ENCODE data around the gene LUC7L3. TPM values are rescaled to one million over a fixed set of nuclear protein-coding genes. Genes with fewer than 3 reads are reported as not detected.

LUC7L3 gene
- total and polyA plus RNA-seq, 2 experiments from 2014 or later = 69.3 to 501 TPM

- H3K79me2 ChIP-seq (replicated peaks; ENCODE audit: insufficient read depth) = peaks cover 77% of the 10 kb centered on the region
- TF ChIP-seq ZNF114 (CRISPR knock-in tag; IDR thresholded peaks at IDR 0.05) (no peak), ZNF331 (CRISPR knock-in tag; IDR thresholded peaks at IDR 0.05; ENCODE audit: low read depth) (no peak), EZH2phosphoT487 (IDR thresholded peaks at IDR 0.05; ENCODE audit: unreplicated experiment) (no peak), POLR2AphosphoS5 (IDR thresholded peaks at IDR 0.05; ENCODE audit: low read depth) (no peak), JUNB (IDR thresholded peaks at IDR 0.05; ENCODE audit: unreplicated experiment) (no peak), STAT1 (IDR thresholded peaks at IDR 0.05; ENCODE audit: unreplicated experiment) (no peak), REST (IDR thresholded peaks at IDR 0.05; ENCODE audit: unreplicated experiment) (no peak), ZNF462 (CRISPR knock-in tag; IDR thresholded peaks at IDR 0.05) (no peak)
- no peak overlapping the region for H3K4me3 ChIP-seq
- H3K36me3 Mint-ChIP-seq (ENCODE audit: low read depth) = peaks cover 74% of the 10 kb centered on the region
- no peak for ATAC-seq
- H3K36me3 ChIP-seq (ENCODE audit: insufficient read depth) = peaks cover 55% of the 10 kb centered on the region
- H3K27ac Mint-ChIP-seq = no peak overlapping the region; the same call in 1 of the 2 replicates
- no peaks in the 10 kb centered on the region for H3K4me1 ChIP-seq (ENCODE audit: insufficient read depth)
- no peaks in the 10 kb centered on the region for H3F3A ChIP-seq (replicated peaks; ENCODE audit: low read depth)
- H3K27me3 Mint-ChIP-seq (ENCODE audit: insufficient read depth, low read depth, poor library complexity) = no peaks in the 10 kb centered on the region
- H3K4me2 ChIP-seq = no peak overlapping the region
- H3K9me2 ChIP-seq (ENCODE audit: insufficient read depth) = no peaks in the 10 kb centered on the region
- no peaks in the 10 kb centered on the region for H3K4me1 Mint-ChIP-seq
- no peak overlapping the region for H2AFZ ChIP-seq
- no peaks in the 10 kb centered on the region for H3K27me3 ChIP-seq (ENCODE audit: insufficient read depth)
- no peak overlapping the region for H3K4me3 Mint-ChIP-seq
- H4K20me1 ChIP-seq (replicated peaks; ENCODE audit: insufficient read depth) = peaks cover 67% of the 10 kb centered on the region
- no peak for DNase-seq (ENCODE audit: low spot score)
- H3K27ac ChIP-seq (ENCODE audit: low read depth) = no peak overlapping the region
- H3K9me3 Mint-ChIP-seq = no peaks in the 10 kb centered on the region
Measured at GRCh38 chr17:50739098-50739497, 19.7 kb downstream of the LUC7L3 start.

All from GM23338 (cell line).